ENCODE results near the gene KCNH4. TPM values are rescaled to one million over a fixed set of nuclear protein-coding genes. Genes with fewer than 3 reads are reported as not detected.
"Not testable (repeated sequence)": the region's sequence is repeated elsewhere in the genome, so short reads cannot be mapped to it uniquely, and the experiment has no call there.

Gene KCNH4
- total RNA-seq, 2 experiments from 2014 or later: 0.24 to 0.35 TPM

DNA sequence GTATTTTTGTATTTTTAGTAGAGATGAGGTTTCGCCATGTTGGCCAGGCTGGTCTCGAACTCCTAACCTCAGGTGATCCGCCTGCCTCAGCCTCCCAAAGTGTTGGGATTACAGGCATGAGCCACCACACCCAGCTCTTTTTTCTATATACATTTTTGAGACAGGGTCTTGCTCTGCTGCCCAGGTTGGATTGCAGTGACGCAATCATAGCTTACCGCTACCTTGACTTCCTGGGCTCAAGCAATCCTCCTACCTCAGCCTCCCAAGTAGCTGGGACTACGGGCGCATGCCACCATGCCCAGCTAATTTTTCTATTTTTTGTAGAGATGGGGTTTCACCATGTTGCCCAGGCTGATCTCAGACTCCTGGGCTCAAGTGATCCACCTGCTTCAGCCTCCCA, 40.3 kb downstream of the KCNH4 start:
- H3K27me3 Mint-ChIP-seq (ENCODE audit: low read depth); intact Hi-C loops (cut with micrococcal nuclease); H3K36me3 Mint-ChIP-seq (ENCODE audit: low read depth); H3K27ac Mint-ChIP-seq; H3K4me3 Mint-ChIP-seq; H3K9me3 Mint-ChIP-seq; DNase-seq: not testable (repeated sequence)
- peaks cover 51% of the 10 kb centered on the region for H3K4me1 Mint-ChIP-seq (ENCODE audit: low read depth)
- CTCF ChIA-PET: interaction anchor here (0.9 kb wide), 1 partner anchor 73 kb away, joined by 4 read pairs; no protein-coding TSS in a partner anchor

DNA sequence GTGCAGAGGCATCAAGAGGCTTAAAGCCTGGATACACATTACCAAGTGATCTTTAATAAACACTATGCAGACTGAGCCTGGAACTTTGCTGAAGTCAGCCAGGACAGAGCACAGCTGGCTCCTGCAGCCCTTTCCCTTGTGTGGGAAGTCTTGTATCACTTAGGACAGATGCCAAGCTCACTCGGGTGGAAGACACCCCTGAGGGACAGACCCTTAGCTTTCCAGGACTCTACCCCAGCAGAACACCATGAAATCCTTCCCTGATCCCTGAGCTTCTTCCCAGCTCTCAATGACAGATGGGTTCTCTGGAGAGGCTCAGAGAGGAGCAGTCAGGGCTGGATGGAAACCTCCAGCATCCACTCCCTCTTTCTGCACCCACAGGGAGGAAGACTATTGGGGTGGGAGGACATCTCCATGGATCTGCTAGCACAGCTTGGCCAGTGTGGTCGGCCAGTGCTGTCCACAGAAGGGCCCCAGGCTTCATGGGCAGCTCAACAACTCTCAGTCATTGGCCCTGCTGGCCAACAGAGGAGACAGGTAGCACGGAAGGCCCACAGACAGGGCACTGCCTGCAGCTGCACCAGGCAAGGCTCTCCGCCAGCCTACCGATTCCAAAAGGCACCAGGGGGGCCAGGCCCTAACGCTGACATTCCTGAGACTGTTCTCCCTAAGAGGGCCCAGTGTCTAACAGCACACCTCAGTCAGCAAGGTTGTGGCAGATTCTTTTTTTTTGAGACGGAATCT, 42.0 kb downstream of the KCNH4 start:
- H3K4me1 Mint-ChIP-seq (ENCODE audit: low read depth): peaks cover 64% of the 10 kb centered on the region
- no peak overlapping the region for H3K27ac Mint-ChIP-seq
- peaks cover 6% of the 10 kb centered on the region for H3K36me3 Mint-ChIP-seq (ENCODE audit: low read depth)
- no peak for DNase-seq
- intact Hi-C loops (cut with micrococcal nuclease): no loop called here
- H3K27me3 Mint-ChIP-seq (ENCODE audit: low read depth): no peaks in the 10 kb centered on the region
- CTCF ChIA-PET: no interaction called here
- H3K9me3 Mint-ChIP-seq: no peaks in the 10 kb centered on the region
- H3K4me3 Mint-ChIP-seq: no peak overlapping the region

- intact Hi-C loops (cut with micrococcal nuclease): no loop called here
- DNase-seq: no peak
- Mint-ChIP-seq H3K9me3 (no peaks in the 10 kb centered on the region), H3K27ac (peak overlapping the region; percentile 13), H3K4me1 (ENCODE audit: low read depth) (peaks cover 73% of the 10 kb centered on the region), H3K4me3 (no peak overlapping the region), H3K36me3 (ENCODE audit: low read depth) (peaks cover 5% of the 10 kb centered on the region), H3K27me3 (ENCODE audit: low read depth) (no peaks in the 10 kb centered on the region)
- CTCF ChIA-PET: interaction anchor here (0.6 to 1.3 kb wide), 6 partner anchors 12 to 305 kb away, joined by 3 to 4 read pairs (median 3); no protein-coding TSS in a partner anchor
Observed at GRCh38 chr17:42136654-42137051, 44.3 kb downstream of the KCNH4 start.

- H3K4me3 Mint-ChIP-seq: no peak overlapping the region
- peak overlapping the region; percentile 25 for H3K27ac Mint-ChIP-seq
- no peaks in the 10 kb centered on the region for H3K27me3 Mint-ChIP-seq (ENCODE audit: low read depth)
- H3K36me3 Mint-ChIP-seq (ENCODE audit: low read depth): peaks cover 4% of the 10 kb centered on the region
- H3K9me3 Mint-ChIP-seq: no peaks in the 10 kb centered on the region
- no peak for DNase-seq
- intact Hi-C loops (cut with micrococcal nuclease): no loop called here
- CTCF ChIA-PET: interaction anchor here (0.6 to 1.4 kb wide), 6 partner anchors 16 to 306 kb away, joined by 3 to 4 read pairs (median 4); no protein-coding TSS in a partner anchor
- peaks cover 71% of the 10 kb centered on the region for H3K4me1 Mint-ChIP-seq (ENCODE audit: low read depth)
Observed at GRCh38 chr17:42135664-42136653, 45.0 kb downstream of the KCNH4 start.

GRCh38 chr17:42135151-42135550, 45.8 kb downstream of the KCNH4 start:
- Mint-ChIP-seq H3K36me3 (ENCODE audit: low read depth) (peaks cover 3% of the 10 kb centered on the region), H3K4me3 (no peak overlapping the region), H3K27ac (no peak overlapping the region), H3K4me1 (ENCODE audit: low read depth) (peaks cover 70% of the 10 kb centered on the region), H3K27me3 (ENCODE audit: low read depth) (no peaks in the 10 kb centered on the region), H3K9me3 (no peaks in the 10 kb centered on the region)
- intact Hi-C loops (cut with micrococcal nuclease): no loop called here
- CTCF ChIA-PET: interaction anchor here (1.4 kb wide), 1 partner anchor 15 kb away, joined by 4 read pairs; no protein-coding TSS in a partner anchor
- DNase-seq: no peak

GRCh38 chr17:42133461-42134041, 47.4 kb downstream of the KCNH4 start:
- Mint-ChIP-seq H3K27ac (peak overlapping the region; percentile 25), H3K4me1 (ENCODE audit: low read depth) (peaks cover 60% of the 10 kb centered on the region), H3K9me3 (no peaks in the 10 kb centered on the region), H3K27me3 (ENCODE audit: low read depth) (no peaks in the 10 kb centered on the region), H3K4me3 (no peak overlapping the region), H3K36me3 (ENCODE audit: low read depth) (peaks cover 4% of the 10 kb centered on the region)
- DNase-seq: peak; percentile 55
- intact Hi-C loops (cut with micrococcal nuclease): loop anchor here (1.0 kb wide), 1 partner anchor 21 kb away; the partner anchor contains the start of gene DHX58
- CTCF ChIA-PET: interaction anchor here (0.6 to 2.9 kb wide), 3 partner anchors 15 to 126 kb away, joined by 3 to 14 read pairs (median 4); no protein-coding TSS in a partner anchor

- intact Hi-C loops (cut with micrococcal nuclease): loop anchor here (1.0 kb wide), 1 partner anchor 21 kb away; the partner anchor contains the start of gene DHX58
- CTCF ChIA-PET: interaction anchor here (2.9 kb wide), 1 partner anchor 14 kb away, joined by 14 read pairs; no protein-coding TSS in a partner anchor
- Mint-ChIP-seq H3K4me3 (no peak overlapping the region), H3K27me3 (ENCODE audit: low read depth) (no peaks in the 10 kb centered on the region), H3K27ac (peak overlapping the region; percentile 60), H3K4me1 (ENCODE audit: low read depth) (peaks cover 56% of the 10 kb centered on the region), H3K36me3 (ENCODE audit: low read depth) (peaks cover 10% of the 10 kb centered on the region), H3K9me3 (no peaks in the 10 kb centered on the region)
- DNase-seq: peak; percentile 55
Observed at GRCh38 chr17:42132941-42133340, 48.0 kb downstream of the KCNH4 start.

DNA sequence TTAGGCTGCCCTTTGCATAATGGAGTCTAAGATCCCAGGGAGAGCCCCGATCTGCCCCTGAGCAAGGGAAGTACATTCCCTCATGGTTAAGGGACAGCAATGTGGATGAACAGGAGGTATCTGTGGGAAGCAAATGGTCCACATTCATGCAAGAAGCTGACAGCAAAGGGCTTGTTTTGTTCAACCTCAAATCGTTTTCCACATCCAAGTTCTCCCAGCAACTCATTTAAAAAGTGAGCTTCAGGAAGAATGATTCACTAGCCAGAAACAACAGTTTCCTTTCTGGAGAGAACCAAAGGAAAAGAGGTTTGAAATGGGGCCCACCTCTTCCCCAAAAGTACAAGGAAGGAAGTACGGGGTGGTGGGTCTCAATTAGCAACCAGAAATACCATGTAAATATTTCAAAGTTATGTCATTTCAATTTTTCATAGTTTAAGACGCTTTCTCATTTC, 48.9 kb downstream of the KCNH4 start:
- peak overlapping the region; percentile 60 for H3K27ac Mint-ChIP-seq
- intact Hi-C loops (cut with micrococcal nuclease): no loop called here
- H3K4me1 Mint-ChIP-seq (ENCODE audit: low read depth): peaks cover 54% of the 10 kb centered on the region
- CTCF ChIA-PET: interaction anchor here (2.9 kb wide), 1 partner anchor 13 kb away, joined by 14 read pairs; no protein-coding TSS in a partner anchor
- peaks cover 13% of the 10 kb centered on the region for H3K36me3 Mint-ChIP-seq (ENCODE audit: low read depth)
- no peak overlapping the region for H3K4me3 Mint-ChIP-seq
- DNase-seq: no peak
- no peaks in the 10 kb centered on the region for H3K9me3 Mint-ChIP-seq
- H3K27me3 Mint-ChIP-seq (ENCODE audit: low read depth): no peaks in the 10 kb centered on the region

- no peaks in the 10 kb centered on the region for H3K27me3 Mint-ChIP-seq (ENCODE audit: low read depth)
- DNase-seq: no peak
- peaks cover 13% of the 10 kb centered on the region for H3K36me3 Mint-ChIP-seq (ENCODE audit: low read depth)
- intact Hi-C loops (cut with micrococcal nuclease): no loop called here
- H3K4me3 Mint-ChIP-seq: no peak overlapping the region
- peak overlapping the region; percentile 72 for H3K27ac Mint-ChIP-seq
- CTCF ChIA-PET: interaction anchor here (1.1 to 1.9 kb wide), 3 partner anchors 12 to 271 kb away, joined by 3 to 7 read pairs (median 4); no protein-coding TSS in a partner anchor
- H3K9me3 Mint-ChIP-seq: no peaks in the 10 kb centered on the region
- peaks cover 47% of the 10 kb centered on the region for H3K4me1 Mint-ChIP-seq (ENCODE audit: low read depth)
Observed at GRCh38 chr17:42131232-42131631, 49.7 kb downstream of the KCNH4 start.

- DNase-seq: no peak
- H3K27ac Mint-ChIP-seq: peak overlapping the region; percentile 69
- CTCF ChIA-PET: interaction anchor here (0.6 to 1.9 kb wide), 6 partner anchors 11 to 272 kb away, joined by 3 to 7 read pairs (median 3); no protein-coding TSS in a partner anchor
- intact Hi-C loops (cut with micrococcal nuclease): no loop called here
- no peak overlapping the region for H3K4me3 Mint-ChIP-seq
- H3K27me3 Mint-ChIP-seq (ENCODE audit: low read depth): no peaks in the 10 kb centered on the region
- H3K36me3 Mint-ChIP-seq (ENCODE audit: low read depth): peaks cover 15% of the 10 kb centered on the region
- no peaks in the 10 kb centered on the region for H3K9me3 Mint-ChIP-seq
- H3K4me1 Mint-ChIP-seq (ENCODE audit: low read depth): peaks cover 38% of the 10 kb centered on the region
Observed at GRCh38 chr17:42130310-42130936, 50.5 kb downstream of the KCNH4 start.

GRCh38 chr17:42129109-42129837, 51.7 kb downstream of the KCNH4 start:
- CTCF ChIA-PET: interaction anchor here (0.9 to 1.9 kb wide), 5 partner anchors 10 to 115 kb away, joined by 3 to 7 read pairs (median 3); no protein-coding TSS in a partner anchor
- no peak overlapping the region for H3K4me3 Mint-ChIP-seq
- H3K27ac Mint-ChIP-seq: no peak overlapping the region
- no peaks in the 10 kb centered on the region for H3K27me3 Mint-ChIP-seq (ENCODE audit: low read depth)
- intact Hi-C loops (cut with micrococcal nuclease): no loop called here
- DNase-seq: no peak
- peaks cover 17% of the 10 kb centered on the region for H3K36me3 Mint-ChIP-seq (ENCODE audit: low read depth)
- H3K9me3 Mint-ChIP-seq: no peaks in the 10 kb centered on the region
- peaks cover 32% of the 10 kb centered on the region for H3K4me1 Mint-ChIP-seq (ENCODE audit: low read depth)

Data from activated naive CD4-positive, alpha-beta T cell treated with anti-CD3 and anti-CD28 coated beads for 36 hours (primary cell).